ENCODE measurements around the gene PRPSAP1.
"Not testable (repeated sequence)": the region's sequence is repeated elsewhere in the genome, so short reads cannot be mapped to it uniquely, and the experiment has no call there.

The PRPSAP1 gene

GRCh38 chr17:76357597-76358158 is 4.0 kb upstream of the PRPSAP1 start:
- no peak for DNase-seq

GRCh38 chr17:76356803-76357456 is 3.2 kb upstream of the PRPSAP1 start:
- no peak for DNase-seq

- no peak for DNase-seq
Measured at GRCh38 chr17:76354747-76355310, 1.1 kb upstream of the PRPSAP1 start.

GRCh38 chr17:76354317-76354729 is 607 bp upstream of the PRPSAP1 start:
- no peak for DNase-seq

GRCh38 chr17:76353004-76353598 is 615 bp downstream of the PRPSAP1 start:
- DNase-seq, result no peak

GRCh38 chr17:76351526-76352071 is 2.1 kb downstream of the PRPSAP1 start:
- DNase-seq, result no peak

- DNase-seq, result no peak
Measured at GRCh38 chr17:76350463-76350862, 3.3 kb downstream of the PRPSAP1 start.

- not testable (repeated sequence) for DNase-seq
Measured at GRCh38 chr17:76346936-76347335, 6.8 kb downstream of the PRPSAP1 start.

GRCh38 chr17:76345377-76345974 is 8.2 kb downstream of the PRPSAP1 start:
- DNase-seq, result no peak

GRCh38 chr17:76343106-76343505 is 10.6 kb downstream of the PRPSAP1 start:
- DNase-seq, result no peak

GRCh38 chr17:76341301-76341700 is 12.4 kb downstream of the PRPSAP1 start:
- no peak for DNase-seq

- no peak for DNase-seq
Measured at GRCh38 chr17:76337413-76337777, 16.3 kb downstream of the PRPSAP1 start.

GRCh38 chr17:76336756-76337412 is 16.8 kb downstream of the PRPSAP1 start:
- no peak for DNase-seq

GRCh38 chr17:76335716-76336381 is 17.9 kb downstream of the PRPSAP1 start:
- DNase-seq, result no peak

GRCh38 chr17:76333673-76334505 is 19.8 kb downstream of the PRPSAP1 start:
- no peak for DNase-seq

GRCh38 chr17:76331083-76331482 is 22.6 kb downstream of the PRPSAP1 start:
- no peak for DNase-seq

GRCh38 chr17:76329664-76330063 is 24.1 kb downstream of the PRPSAP1 start:
- no peak for DNase-seq

- DNase-seq, result peak; percentile 25
Measured at GRCh38 chr17:76327696-76328095, 26.0 kb downstream of the PRPSAP1 start.

- no peak for DNase-seq
Measured at GRCh38 chr17:76326306-76326705, 27.4 kb downstream of the PRPSAP1 start.

- no peak for DNase-seq
Measured at GRCh38 chr17:76318586-76318985, 35.1 kb downstream of the PRPSAP1 start.

- DNase-seq, result no peak
Measured at GRCh38 chr17:76317535-76317934, 36.2 kb downstream of the PRPSAP1 start.

Data from CD4-positive, alpha-beta T cell treated with Interferon gamma for 1 hour (primary cell).